CD4-positive, alpha-beta T cell treated with Interleukin-12 subunit alpha and Interleukin-12 subunit beta, for 1 hour (primary cell): ENCODE results near the gene RAI2.

Experiments used
- DNase-seq: peaks from one replicate; pipeline ENCODE4 v3.0.0-alpha.2; 2020

The RAI2 gene

GRCh38 chrX:17860811-17861488 lies at the start of gene RAI2:
Gene RAI2 (minus strand): TSS chrX:17861298. CDS start chrX:17802010, 59,288 bp downstream.
- peak; percentile 18 for DNase-seq

DNA sequence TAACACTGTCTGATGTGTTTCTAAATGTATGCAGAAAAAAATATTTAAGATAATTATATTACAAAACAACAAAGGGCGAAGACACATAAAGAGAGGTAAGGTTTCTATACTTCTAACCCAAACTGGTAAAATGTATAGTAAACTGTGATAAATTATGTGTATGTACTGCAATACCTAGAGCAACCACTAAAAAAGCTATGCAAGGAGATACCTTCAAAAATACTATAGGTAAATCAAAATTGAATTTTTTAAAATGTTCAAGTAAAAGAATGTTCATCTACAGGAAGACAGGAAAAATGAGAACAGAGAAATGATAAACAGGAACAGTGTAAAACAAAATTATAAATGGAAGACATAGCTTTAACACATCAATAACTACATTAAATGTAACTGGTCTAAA lies 27.3 kb upstream of the RAI2 start:
- DNase-seq: no peak

- no peak for DNase-seq
Observed at GRCh38 chrX:17882680-17883079, 21.6 kb upstream of the RAI2 start.

DNA sequence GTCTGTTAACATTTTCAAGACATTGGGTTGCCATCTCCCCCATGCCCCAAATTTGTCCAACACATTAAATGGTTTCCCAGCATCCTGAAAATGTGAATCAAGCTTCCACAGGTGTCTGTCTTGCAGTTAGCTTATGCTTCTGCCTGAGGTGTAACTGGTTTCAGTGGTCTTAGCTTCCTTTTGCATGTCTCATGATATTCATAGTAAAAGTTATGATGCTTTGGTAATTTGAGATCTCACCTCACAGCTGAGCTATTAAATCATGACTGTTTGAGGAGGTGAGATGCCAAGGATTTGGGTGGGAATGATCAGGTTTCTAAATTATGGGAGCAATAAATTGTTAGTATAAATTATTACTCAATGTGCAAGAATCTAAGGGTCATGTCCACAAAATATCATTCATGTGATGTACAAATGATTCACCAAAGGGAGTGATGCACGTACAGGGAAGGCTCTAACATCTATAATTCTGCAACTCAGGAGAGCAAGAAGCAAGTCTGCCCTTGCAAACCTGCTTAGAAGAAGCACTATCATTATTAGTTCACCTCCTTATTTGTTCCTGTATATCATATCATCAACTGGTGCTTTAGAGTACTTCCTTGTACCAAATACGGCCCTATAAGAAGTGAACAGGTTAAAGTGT lies 17.1 kb upstream of the RAI2 start:
- DNase-seq: no peak

DNA sequence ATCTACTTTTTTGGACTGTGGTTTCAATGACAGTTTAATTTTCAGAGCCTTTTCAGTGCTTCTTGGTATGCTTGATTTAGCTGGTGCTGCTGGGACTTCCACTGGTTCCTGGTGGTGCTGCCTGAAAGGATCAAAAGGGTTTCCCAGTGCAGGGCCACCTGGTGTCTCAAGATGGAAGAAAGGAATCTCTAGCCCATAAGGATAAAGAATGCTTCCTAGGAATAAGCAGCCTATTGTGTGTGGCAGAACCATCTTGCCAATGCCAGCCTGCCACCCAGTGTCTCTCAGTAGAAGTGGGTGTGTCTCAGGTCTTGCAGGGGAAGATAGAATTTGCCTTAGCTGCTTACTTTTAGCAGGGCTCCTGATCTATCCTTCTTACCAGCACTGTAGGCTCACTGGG lies 15.0 kb upstream of the RAI2 start:
- DNase-seq: no peak

DNA sequence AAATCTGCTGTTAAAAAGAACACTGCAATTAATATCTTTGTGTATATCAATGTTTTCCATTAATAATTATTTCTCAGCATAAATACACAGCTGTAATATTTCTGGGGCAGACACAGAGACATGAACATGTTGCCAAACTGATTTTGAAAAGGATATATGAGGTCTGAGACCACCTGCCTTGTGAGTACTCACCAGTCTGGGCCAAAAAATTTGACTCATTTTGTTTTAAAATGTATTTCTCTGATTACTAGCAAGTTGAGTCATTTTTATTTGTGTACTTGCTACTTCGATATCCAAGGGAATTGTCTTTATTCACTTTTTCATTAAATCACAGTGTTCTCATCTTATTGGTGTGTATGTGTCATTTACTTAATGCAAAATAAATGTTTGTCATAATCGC lies 8.5 kb upstream of the RAI2 start:
- DNase-seq: no peak

GRCh38 chrX:17861489-17862011 lies 452 bp upstream of the RAI2 start:
- no peak for DNase-seq

DNA sequence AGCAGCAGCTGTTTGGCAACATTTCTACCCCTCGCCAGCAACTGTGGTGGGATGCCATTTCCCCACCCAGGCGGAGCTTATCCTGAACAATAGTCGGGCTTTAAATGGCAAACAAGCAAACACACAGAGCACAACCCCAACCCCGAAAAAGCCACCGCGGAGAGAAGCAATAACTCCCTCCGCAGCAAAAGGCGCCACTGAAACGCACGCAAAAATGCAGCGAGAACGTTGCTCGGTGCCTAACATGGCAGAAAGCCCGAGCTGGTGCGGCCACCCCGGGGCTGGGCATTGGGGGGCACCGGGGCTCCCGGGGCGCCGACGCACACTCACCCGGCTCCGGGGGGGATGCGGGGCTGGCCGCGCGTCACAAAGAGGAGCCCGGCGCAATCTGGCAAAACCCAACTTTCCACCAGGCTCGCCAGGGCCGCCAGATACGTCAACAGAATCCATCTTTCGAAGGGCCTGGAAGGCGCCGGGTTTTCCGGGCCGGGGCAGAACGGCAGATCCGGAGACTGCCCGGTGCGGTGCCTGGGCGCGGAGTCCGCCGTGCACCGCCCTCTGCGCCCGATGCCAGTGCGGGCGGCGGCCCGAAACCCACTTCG lies 818 bp downstream of the RAI2 start:
- DNase-seq: no peak

DNA sequence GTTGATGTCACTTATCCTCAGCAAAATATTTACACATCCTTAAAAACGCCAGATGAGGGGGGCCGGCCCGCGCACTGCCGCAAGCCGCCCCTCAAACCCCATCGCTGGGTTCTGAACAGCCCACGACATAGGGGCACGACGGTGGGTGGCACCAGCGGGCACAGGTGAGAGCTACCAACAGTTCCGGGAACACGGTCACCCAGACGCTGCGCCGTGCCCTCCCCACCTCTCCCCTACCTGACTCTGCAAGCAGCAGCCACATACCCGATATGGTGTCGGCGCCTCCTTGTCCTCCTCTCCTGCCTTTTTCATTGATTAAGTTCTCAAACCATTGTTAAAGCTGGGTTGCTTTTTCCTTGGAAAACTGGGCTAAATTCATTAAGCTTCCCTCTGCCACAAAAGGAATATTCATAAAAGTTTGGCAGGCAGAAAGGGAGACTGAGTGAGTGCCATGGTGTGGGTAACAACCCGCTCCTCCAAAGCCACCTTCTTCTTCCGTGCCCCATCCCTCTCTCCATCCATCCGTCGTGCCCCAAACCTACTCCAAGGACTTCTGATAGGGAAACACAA lies 1.4 kb downstream of the RAI2 start:
- DNase-seq: peak; percentile 0

DNA sequence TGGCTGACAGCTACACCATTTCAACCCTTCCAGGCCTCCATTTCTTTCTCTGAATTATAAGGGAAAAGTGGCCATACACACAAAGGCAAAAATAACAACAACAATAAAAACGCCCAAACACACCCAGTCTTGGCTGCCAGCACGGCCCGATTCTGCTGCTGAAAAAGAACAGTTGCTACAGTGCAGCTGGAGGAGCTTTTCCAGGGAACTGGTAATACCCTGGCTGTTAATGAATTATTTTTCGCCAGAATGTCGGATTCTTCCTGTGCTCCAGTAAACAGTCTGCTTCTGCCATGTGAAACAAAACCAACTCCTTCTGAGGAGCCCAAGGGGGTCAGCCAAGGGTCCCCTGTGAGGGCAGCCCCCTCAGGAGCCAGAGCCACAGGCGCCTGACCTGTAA lies 6.6 kb downstream of the RAI2 start:
- DNase-seq: no peak

DNA sequence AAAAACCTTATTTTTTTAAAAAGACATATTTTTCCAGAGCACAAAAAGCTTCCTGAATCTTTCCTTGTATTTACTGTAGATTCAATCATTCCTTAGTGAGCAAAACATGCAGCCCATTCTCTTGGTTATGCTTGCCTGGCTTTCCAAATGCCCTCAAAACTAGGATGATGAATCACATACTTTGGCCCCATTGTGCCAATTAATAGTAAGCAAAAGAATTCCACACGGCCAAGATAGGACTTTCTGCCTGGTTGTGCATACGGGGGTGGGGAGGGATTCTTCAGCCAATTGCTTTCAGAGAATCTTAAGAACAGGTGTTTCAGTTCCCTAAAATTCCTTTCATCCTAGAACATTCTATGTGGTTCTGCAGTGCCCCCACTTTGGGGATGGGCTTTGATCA lies 7.0 kb downstream of the RAI2 start:
- DNase-seq: no peak

DNA sequence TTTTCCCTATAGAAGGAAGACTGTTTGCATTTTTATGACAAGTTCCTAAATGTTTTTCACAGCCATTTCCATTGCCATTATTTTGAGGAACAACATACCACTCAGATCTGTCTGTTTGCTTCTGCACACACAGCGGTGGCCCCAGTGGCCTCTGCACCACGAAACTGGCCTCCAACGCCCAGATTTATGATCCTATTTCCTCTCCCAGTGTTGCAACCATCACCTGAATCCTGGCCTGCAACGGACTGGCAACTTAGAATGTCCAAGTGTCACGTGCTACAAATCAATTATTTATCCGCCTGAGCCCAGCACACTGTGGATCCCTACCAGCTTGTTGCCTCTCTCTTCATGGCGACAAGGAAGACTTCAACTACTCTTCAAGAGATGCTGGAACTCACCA lies 9.2 kb downstream of the RAI2 start:
- DNase-seq: no peak

DNA sequence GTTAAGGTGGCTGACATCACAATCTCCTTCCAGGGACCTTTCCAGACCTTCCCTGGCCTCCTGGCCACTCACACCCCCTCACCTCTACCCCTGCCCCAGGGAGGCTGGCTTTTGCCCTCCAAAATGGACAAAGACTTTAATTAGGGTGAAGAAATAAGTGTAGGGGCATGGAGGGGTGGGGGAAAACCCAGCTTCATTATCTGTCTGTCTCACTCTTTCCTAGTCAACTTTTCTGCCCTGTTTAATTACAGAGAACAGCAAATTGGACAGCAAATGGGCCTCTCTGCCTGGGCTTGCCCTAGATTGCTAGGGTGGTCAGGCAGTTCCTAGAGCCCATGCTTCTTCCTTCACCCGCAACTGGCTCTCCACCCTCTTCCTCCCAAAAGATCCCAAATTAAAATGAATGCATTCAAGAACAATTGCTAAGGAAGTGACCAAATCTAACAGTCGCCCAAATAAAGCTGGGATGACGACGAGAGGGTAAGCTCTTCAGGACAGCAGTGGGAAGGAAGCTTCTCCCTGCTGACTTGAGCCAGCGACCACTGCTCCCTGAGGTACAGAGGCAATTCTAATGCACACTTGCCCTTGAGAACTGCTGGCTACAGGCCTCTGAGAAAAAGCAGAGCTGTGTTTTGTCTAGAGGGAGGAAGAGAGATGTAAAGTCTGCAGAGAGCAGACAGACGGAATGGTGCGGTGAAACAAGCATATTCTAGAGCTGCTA lies 12.4 kb downstream of the RAI2 start:
- DNase-seq: no peak

GRCh38 chrX:17846045-17846444 lies 15.1 kb downstream of the RAI2 start:
- DNase-seq: no peak

GRCh38 chrX:17844236-17844635 lies 16.9 kb downstream of the RAI2 start:
- no peak for DNase-seq

DNA sequence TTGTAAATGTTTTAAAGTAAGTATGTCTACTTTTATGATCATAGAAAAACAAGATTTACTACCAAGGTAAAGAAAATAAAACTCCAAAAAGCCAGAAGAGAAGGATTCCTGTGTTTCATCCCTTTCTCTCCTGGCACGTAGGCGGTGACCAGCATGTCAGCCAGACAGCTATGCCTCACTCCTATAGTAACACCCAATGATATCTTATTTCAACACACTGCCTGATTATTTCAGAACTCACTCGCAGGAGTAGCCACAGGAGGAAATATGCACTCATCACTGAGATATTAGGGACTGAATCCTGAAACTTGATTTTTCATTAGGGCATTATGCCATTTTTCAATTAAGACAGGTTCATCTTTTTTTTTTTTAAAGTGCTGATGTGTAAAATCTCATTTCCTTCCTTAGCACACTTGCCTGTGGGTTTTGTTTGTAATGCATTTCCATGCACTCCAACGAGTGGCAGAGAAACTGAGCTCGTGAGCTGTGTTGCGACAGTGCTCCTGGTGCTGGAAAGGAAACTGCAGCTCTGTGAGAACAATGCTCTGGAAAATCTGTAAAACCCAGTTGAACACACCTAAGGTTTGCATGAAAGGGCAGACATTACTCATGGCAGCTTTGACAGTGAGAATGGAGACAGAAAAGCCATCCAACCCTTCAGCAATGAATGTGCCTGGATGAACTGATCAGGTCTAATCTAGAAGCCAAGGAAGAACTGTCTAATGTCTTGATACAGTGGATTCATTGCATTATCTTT lies 18.2 kb downstream of the RAI2 start:
- no peak for DNase-seq

DNA sequence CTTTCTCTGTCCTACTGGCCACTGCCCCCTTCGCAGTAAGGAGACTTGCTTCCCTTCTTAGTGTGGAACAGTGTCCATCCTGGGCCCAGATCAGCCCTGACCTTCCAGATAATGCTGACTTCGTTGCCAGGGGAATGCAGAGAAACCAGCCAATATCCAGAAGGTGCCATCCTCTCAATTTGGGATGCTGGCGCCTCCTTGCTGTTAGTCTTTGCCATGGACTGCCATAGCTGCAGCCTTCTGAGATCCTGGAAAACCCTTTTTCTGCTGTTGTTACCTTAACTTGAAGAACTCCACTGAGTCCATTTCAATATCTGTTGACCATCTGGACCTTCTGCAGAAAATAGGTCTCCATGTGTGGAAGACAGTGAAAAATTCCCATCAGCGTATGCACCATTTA lies 21.8 kb downstream of the RAI2 start:
- DNase-seq: no peak

DNA sequence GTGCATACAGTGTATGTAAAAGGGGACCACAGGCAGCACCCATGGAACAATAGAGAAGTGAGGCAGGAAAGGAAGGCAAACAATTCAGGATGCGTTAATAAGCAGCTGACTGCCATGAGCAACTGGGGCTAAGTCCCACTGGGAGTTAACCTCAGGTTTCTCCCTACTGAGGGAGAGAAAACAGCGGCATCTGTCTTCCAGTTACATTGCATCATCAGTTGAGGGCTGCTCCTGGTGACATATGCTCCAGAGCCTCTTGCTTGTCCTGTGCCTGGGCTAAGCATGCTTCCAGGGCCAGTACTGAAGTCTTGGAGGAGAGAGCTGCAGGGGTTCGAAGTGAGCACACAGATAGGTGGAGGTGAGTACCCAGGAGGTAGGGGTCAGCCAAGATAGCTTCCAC lies 24.3 kb downstream of the RAI2 start:
- no peak for DNase-seq

DNA sequence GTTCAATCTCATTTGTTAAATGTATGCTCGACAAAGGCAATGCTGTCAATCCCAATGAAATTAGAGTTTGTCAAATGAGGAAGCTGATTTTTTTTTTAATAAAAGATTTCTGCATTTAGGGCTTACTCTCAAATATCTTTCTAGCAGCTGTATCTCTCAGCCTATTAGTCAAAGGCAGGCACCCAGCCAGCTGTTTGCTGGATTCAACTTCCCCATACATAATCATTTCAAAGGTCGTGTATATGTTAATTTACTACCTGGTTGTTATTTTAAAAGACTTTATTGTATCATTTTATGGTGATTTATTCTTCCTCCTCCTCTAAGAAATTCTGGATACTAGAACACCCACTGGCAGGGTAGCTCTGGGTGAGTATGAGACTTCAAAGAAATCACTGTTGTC lies 27.1 kb downstream of the RAI2 start:
- no peak for DNase-seq

GRCh38 chrX:17831255-17831654 lies 29.8 kb downstream of the RAI2 start:
- DNase-seq: no peak

DNA sequence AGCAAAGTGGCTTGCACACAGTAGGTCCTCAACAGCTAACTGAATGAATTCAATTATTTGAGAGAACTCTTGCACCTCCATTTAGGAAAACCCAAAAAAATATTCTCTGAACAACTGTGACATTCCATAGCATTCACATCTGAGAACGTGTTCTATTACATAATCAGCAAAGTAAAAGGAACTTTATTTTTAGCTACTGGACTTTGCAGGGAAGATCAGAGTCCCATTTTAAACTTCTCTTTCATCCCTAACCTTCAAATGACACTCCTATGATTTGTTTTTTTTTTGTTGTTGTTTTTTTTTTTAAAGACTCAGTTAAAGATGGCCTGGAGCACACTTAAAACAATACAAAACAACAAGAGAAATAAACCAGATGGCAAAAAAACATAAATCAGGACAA lies 30.9 kb downstream of the RAI2 start:
- no peak for DNase-seq

DNA sequence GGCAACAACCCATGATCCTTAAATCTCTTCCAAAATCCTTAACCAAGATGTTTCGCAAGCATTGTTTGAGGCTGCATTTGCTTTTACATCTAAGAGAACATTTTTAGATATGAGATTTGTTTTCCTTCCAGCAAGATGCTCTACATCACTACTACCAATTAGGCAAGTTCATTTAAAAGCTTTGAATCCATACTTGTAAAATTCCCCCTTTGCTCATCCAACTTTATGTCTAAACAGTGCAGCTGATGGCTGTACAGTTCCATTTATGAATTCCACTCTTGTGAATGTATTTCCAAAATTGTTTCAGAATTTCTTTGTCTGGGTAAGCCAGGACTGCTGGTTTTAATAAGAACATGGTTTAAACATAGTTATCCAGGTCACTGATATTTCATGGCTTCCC lies 31.5 kb downstream of the RAI2 start:
- no peak for DNase-seq

- no peak for DNase-seq
Observed at GRCh38 chrX:17828171-17828570, 32.9 kb downstream of the RAI2 start.
